WTC11 (cell line): ENCODE results near the gene RAPGEF5.

ENCODE experiments used
- ATF2 ChIP-seq: sonication (generic); formaldehyde crosslinking; IDR thresholded peaks from 2 replicates; pipeline ENCODE4 v1.8.1; 2022; ENCODE audit warnings: low read depth, missing genetic modification reagents, borderline replicate concordance
- ATF3 ChIP-seq: sonication (generic); formaldehyde crosslinking; conservative IDR thresholded peaks from 2 replicates; pipeline ENCODE4 v1.8.1; 2022; ENCODE audit warnings: mild to moderate bottlenecking, missing genetic modification reagents
- CTCF ChIP-seq: fragments of 200-600 bp; IDR thresholded peaks from 2 replicates; pipeline ENCODE4 v1.8.0; 2022; ENCODE audit warnings: antibody characterized with exemption
- ELF4 ChIP-seq: sonication (generic); formaldehyde crosslinking; IDR thresholded peaks from 2 replicates; pipeline ENCODE4 v1.8.1; 2022; ENCODE audit warnings: low read depth, mild to moderate bottlenecking, moderate library complexity, missing genetic modification reagents
- ESRRA ChIP-seq: sonication (generic); formaldehyde crosslinking; IDR thresholded peaks from 2 replicates; pipeline ENCODE4 v1.8.1; 2022; ENCODE audit warnings: mild to moderate bottlenecking, missing genetic modification reagents, borderline replicate concordance
- ETV6 ChIP-seq: sonication (generic); formaldehyde crosslinking; IDR thresholded peaks from 2 replicates; pipeline ENCODE4 v1.8.1; 2022; ENCODE audit warnings: mild to moderate bottlenecking, missing genetic modification reagents
- JUN ChIP-seq: sonication (generic); formaldehyde crosslinking; IDR thresholded peaks from 2 replicates; pipeline ENCODE4 v1.8.0; 2023; ENCODE audit warnings: mild to moderate bottlenecking, missing genetic modification reagents
- MAX ChIP-seq: sonication (generic); formaldehyde crosslinking; IDR thresholded peaks from 2 replicates; pipeline ENCODE4 v1.8.0; 2022; ENCODE audit warnings: mild to moderate bottlenecking, missing genetic modification reagents
- TP53 ChIP-seq: sonication (generic); formaldehyde crosslinking; IDR thresholded peaks from 2 replicates; pipeline ENCODE4 v1.8.1; 2023; ENCODE audit warnings: mild to moderate bottlenecking, missing genetic modification reagents

- TF ChIP-seq CTCF = no peak
- no peak for TF ChIP-seq JUN (CRISPR knock-in tag)
- no peak for TF ChIP-seq ATF2
- no peak for TF ChIP-seq ELF4 (CRISPR knock-in tag)
- no peak for TF ChIP-seq MAX
- TF ChIP-seq ETV6 (CRISPR knock-in tag) = no peak
- no peak for TF ChIP-seq ATF3 (CRISPR knock-in tag)
- no peak for TF ChIP-seq TP53 (CRISPR knock-in tag)
- no peak for TF ChIP-seq ESRRA (CRISPR knock-in tag)
These were observed 26.1 kb downstream of the RAPGEF5 start for GRCh38 chr7:22330903-22331302.
